ENCODE results near the gene PCARE.
"Not testable (repeated sequence)": the region's sequence is repeated elsewhere in the genome, so short reads cannot be mapped to it uniquely, and the experiment has no call there.

DNA sequence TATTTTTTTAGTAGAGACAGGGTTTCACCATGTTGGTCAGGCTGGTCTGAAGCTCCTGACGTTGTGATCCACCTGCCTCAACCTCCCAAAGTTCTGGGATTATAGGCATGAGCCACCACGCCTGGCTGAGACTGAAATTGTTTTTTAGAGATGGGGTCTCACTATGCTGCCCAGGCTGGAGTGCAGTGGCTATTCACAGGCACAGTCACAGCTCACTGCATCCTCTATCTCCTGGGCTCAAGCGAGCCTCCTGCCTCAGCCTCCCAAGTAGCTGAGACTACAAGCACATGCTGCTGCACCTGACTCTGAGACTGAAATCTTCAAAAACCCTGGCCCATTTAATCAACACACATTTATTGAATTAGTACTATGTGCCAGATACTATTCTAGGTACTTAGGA is 33.2 kb upstream of the PCARE start:
- not testable (repeated sequence) for TF ChIP-seq POLR2A, CTCF (IDR thresholded peaks at IDR 0.05)

All from right lobe of liver (tissue), 4 donors.